ENCODE results near the gene ITSN2. TPM values are rescaled to one million over a fixed set of nuclear protein-coding genes. Genes with fewer than 3 reads are reported as not detected.

ITSN2 gene
- total RNA-seq, 2 donors from 2014 or later = 12.6 to 16.8 TPM

- Histone ChIP-seq H3K9me3 (ENCODE audit: control insufficient read depth, low read length) (no peaks in the 10 kb centered on the region), H3K4me1 (ENCODE audit: control insufficient read depth, insufficient read depth, low read length) (no peaks in the 10 kb centered on the region), H3K9ac (ENCODE audit: extremely low read depth, low read length, poor library complexity, severe bottlenecking) (no peak overlapping the region), H3K36me3 (ENCODE audit: control insufficient read depth, insufficient read depth, low read length) (no peaks in the 10 kb centered on the region), H3K27me3 (ENCODE audit: control insufficient read depth, insufficient read depth, low read length, poor library complexity, severe bottlenecking) (no peaks in the 10 kb centered on the region), H3K4me3 (ENCODE audit: low read length) (no peak overlapping the region), H3K27ac (ENCODE audit: low read depth, low read length) (no peak overlapping the region)
- H3K27me3 Mint-ChIP-seq (ENCODE audit: insufficient read depth) = no peaks in the 10 kb centered on the region
- H3K27ac Mint-ChIP-seq = no peak overlapping the region
- H3K36me3 Mint-ChIP-seq (ENCODE audit: low read depth) = no peaks in the 10 kb centered on the region
- H3K4me3 Mint-ChIP-seq = no peak overlapping the region
- TF ChIP-seq CTCF (conservative IDR thresholded peaks at IDR 0.05) = no peak
- no peak for DNase-seq
- 75 to 83% methylated on average over 6 to 9 of the region's 9 CpGs for WGBS, 2 experiments (ENCODE audit: insufficient coverage in 1 of 2, insufficient read length in 1 of 2)
- H3K9me3 Mint-ChIP-seq = no peaks in the 10 kb centered on the region
- peaks cover 24% of the 10 kb centered on the region for H3K4me1 Mint-ChIP-seq
These were observed 26.1 kb downstream of the ITSN2 start for GRCh38 chr2:24334245-24334633.

DNA sequence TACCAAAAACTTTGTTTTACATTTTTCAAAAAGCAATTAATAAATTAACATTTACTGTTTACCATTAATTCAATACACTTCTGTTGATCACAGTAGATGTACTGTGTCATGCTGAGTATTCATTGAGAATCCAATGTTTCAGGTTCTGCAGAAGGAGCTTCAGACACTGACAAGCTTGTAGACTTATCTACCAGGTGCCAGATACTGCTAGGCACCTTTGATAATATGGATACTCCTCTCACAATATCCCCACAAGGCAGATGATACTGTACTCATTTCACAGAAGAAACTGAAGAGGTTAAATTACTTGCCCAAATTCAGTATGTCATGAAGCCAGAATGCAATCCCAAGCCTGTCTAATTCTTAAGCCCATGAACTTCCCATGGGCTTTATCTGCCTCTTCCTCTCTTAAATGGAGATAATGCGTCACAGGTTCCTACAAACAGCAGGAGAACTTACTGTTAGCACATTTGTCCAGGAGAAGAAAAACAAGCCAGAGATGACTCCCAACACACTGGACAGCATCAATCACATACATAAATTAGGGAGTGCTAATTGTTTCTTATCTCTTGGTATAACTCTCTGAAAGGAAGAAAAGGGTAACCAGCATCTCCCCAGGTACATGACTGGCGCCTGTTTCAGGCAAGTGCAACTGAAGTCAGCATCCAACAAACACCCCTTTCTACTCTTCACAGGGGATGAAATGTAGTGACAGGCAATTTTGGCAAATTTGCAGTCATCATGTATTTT is 27.4 kb downstream of the ITSN2 start:
- Histone ChIP-seq H3K36me3 (ENCODE audit: control insufficient read depth, insufficient read depth, low read length) (no peaks in the 10 kb centered on the region), H3K4me1 (ENCODE audit: control insufficient read depth, insufficient read depth, low read length) (no peaks in the 10 kb centered on the region), H3K4me3 (ENCODE audit: low read length) (no peak overlapping the region), H3K9me3 (ENCODE audit: control insufficient read depth, low read length) (no peaks in the 10 kb centered on the region), H3K27me3 (ENCODE audit: control insufficient read depth, insufficient read depth, low read length, poor library complexity, severe bottlenecking) (no peaks in the 10 kb centered on the region), H3K9ac (ENCODE audit: extremely low read depth, low read length, poor library complexity, severe bottlenecking) (no peak overlapping the region), H3K27ac (ENCODE audit: low read depth, low read length) (no peak overlapping the region)
- Mint-ChIP-seq H3K4me1 (peaks cover 20% of the 10 kb centered on the region), H3K27ac (no peak overlapping the region), H3K27me3 (ENCODE audit: insufficient read depth) (no peaks in the 10 kb centered on the region), H3K4me3 (no peak overlapping the region), H3K36me3 (ENCODE audit: low read depth) (no peaks in the 10 kb centered on the region), H3K9me3 (no peaks in the 10 kb centered on the region)
- 88% methylated on average over 2 of the region's 2 CpGs; no CpG with 5 or more reads in 1 of the 2 experiments for WGBS, 2 experiments (ENCODE audit: insufficient coverage in 1 of 2, insufficient read length in 1 of 2)
- no peak for DNase-seq
- no peak for TF ChIP-seq CTCF (conservative IDR thresholded peaks at IDR 0.05)

GRCh38 chr2:24330161-24330560 is 30.2 kb downstream of the ITSN2 start:
- DNase-seq = no peak
- Mint-ChIP-seq H3K4me3 (no peak overlapping the region), H3K27ac (no peak overlapping the region), H3K9me3 (no peaks in the 10 kb centered on the region), H3K27me3 (ENCODE audit: insufficient read depth) (no peaks in the 10 kb centered on the region), H3K36me3 (ENCODE audit: low read depth) (no peaks in the 10 kb centered on the region), H3K4me1 (peaks cover 17% of the 10 kb centered on the region)
- Histone ChIP-seq H3K9me3 (ENCODE audit: control insufficient read depth, low read length) (no peaks in the 10 kb centered on the region), H3K4me3 (ENCODE audit: low read length) (no peak overlapping the region), H3K4me1 (ENCODE audit: control insufficient read depth, insufficient read depth, low read length) (no peaks in the 10 kb centered on the region), H3K27me3 (ENCODE audit: control insufficient read depth, insufficient read depth, low read length, poor library complexity, severe bottlenecking) (no peaks in the 10 kb centered on the region), H3K9ac (ENCODE audit: extremely low read depth, low read length, poor library complexity, severe bottlenecking) (no peak overlapping the region), H3K36me3 (ENCODE audit: control insufficient read depth, insufficient read depth, low read length) (no peaks in the 10 kb centered on the region), H3K27ac (ENCODE audit: low read depth, low read length) (no peak overlapping the region)
- 93 to 97% methylated on average over 11 of the region's 11 CpGs for WGBS, 2 experiments (ENCODE audit: insufficient coverage in 1 of 2, insufficient read length in 1 of 2)
- no peak for TF ChIP-seq CTCF (conservative IDR thresholded peaks at IDR 0.05)

Measured in endodermal cell (in vitro differentiated cells).